A673 (cell line): Measurements from ENCODE around the gene DEGS1. TPM values are rescaled to one million over a fixed set of nuclear protein-coding genes. Genes with fewer than 3 reads are reported as not detected.

Experiments used
- BruUV-seq: library from RNA; stranded (reverse); fragments of 400-500 nt; replicated peaks from 2 replicates; lab custom pipeline; 2021; lab: Mats Ljungman, UMichigan
- CTCF ChIA-PET: fragments of 300-600 bp; sonication (Branson Sonifier 250); formaldehyde crosslinking; loops from one replicate; lab custom pipeline; 2022; ENCODE audit warnings: antibody characterized with exemption; lab: Charles Lee
- POLR2A ChIA-PET: fragments of 300-600 bp; sonication (Branson Sonifier 250); formaldehyde crosslinking; loops from one replicate; lab custom pipeline; 2022; ENCODE audit warnings: antibody characterized with exemption; ENCODE audit not compliant: low non-redundant PET; lab: Charles Lee
- DNase-seq: peaks from one replicate; pipeline ENCODE4 v3.0.0-alpha.2; 2015; ENCODE audit warnings: low spot score
- H3K27ac ChIP-seq: fragments of 200-600 bp; sonication (generic); 2 replicates; pipeline ENCODE4 v1.5.1; 2016; ENCODE audit warnings: mixed run types, low read depth, mild to moderate bottlenecking, mixed read lengths, antibody characterized with exemption, low read length; ENCODE audit not compliant: poor library complexity, severe bottlenecking
- H3K27me3 ChIP-seq: fragments of 200-600 bp; sonication (generic); replicated peaks from 2 replicates; pipeline ENCODE4 v1.6.1; 2017; ENCODE audit warnings: mixed run types, low read depth, mild to moderate bottlenecking, mixed read lengths, antibody characterized with exemption, low read length; ENCODE audit not compliant: insufficient read depth, poor library complexity
- H3K36me3 ChIP-seq: fragments of 200-600 bp; sonication (generic); 2 replicates; pipeline ENCODE4 v1.6.1; 2016; ENCODE audit warnings: mixed run types, mild to moderate bottlenecking, mixed read lengths, antibody characterized with exemption, low read length; ENCODE audit not compliant: insufficient read depth, poor library complexity, severe bottlenecking
- H3K4me1 ChIP-seq: fragments of 200-600 bp; sonication (generic); 2 replicates; pipeline ENCODE4 v1.6.1; 2017; ENCODE audit warnings: mixed run types, mild to moderate bottlenecking, mixed read lengths, antibody characterized with exemption, low read length; ENCODE audit not compliant: insufficient read depth, poor library complexity, severe bottlenecking
- H3K4me3 ChIP-seq: fragments of 200-600 bp; sonication (generic); 2 replicates; pipeline ENCODE4 v1.5.1; 2016; ENCODE audit warnings: low read depth, mixed run types, mild to moderate bottlenecking, mixed read lengths, low read length; ENCODE audit not compliant: poor library complexity, severe bottlenecking
- H3K9me3 ChIP-seq: fragments of 200-600 bp; sonication (generic); 2 replicates; pipeline ENCODE4 v1.6.1; 2016; ENCODE audit warnings: mixed run types, low read depth, mild to moderate bottlenecking, mixed read lengths, antibody characterized with exemption, low read length; ENCODE audit not compliant: poor library complexity, severe bottlenecking
- CTCF ChIP-seq: fragments of 300-800, 200-600 bp; sonication (generic); conservative IDR thresholded peaks from 2 replicates; pipeline ENCODE4 v1.5.1; 2017; ENCODE audit warnings: low read depth, mild to moderate bottlenecking, antibody characterized with exemption, low read length, moderate library complexity, mixed read lengths
- EZH2 ChIP-seq: fragments of 200-600 bp; sonication (generic); IDR thresholded peaks from 2 replicates; pipeline ENCODE4 v1.6.1; 2017; ENCODE audit warnings: borderline replicate concordance, low read depth, mild to moderate bottlenecking, mixed read lengths, antibody characterized with exemption, low read length; ENCODE audit not compliant: poor library complexity, severe bottlenecking
- intact Hi-C: fragments of 100-400 bp; cut with micrococcal nuclease; formaldehyde crosslinking; loops from one replicate; pipeline ENCODE4 v1.10.0; 2022; ENCODE audit not compliant: unreplicated experiment
- total RNA-seq: library from RNA; stranded (reverse); gene quantifications from 2 replicates; pipeline ENCODE4 v1.2.3, GENCODE V29; 2021

Gene DEGS1
- total RNA-seq, 1 experiment from 2014 or later, result 70.0 TPM

- DNase-seq, result no peak
- H3K27ac ChIP-seq, result no peak overlapping the region
- H3K4me3 ChIP-seq, result no peak overlapping the region
- no peaks in the 10 kb centered on the region for H3K36me3 ChIP-seq
- no peaks in the 10 kb centered on the region for H3K27me3 ChIP-seq
- ChIA-PET CTCF (no interaction called here), POLR2A (no interaction called here)
- H3K9me3 ChIP-seq, result no peaks in the 10 kb centered on the region
- no peak for TF ChIP-seq CTCF
- TF ChIP-seq EZH2, result no peak
- no TSS peak for BruUV-seq
- intact Hi-C loops, result no loop called here
- H3K4me1 ChIP-seq, result peaks cover 6% of the 10 kb centered on the region
Observed at GRCh38 chr1:224177356-224177999, 5.6 kb upstream of the DEGS1 start.

GRCh38 chr1:224178894-224179293 is 4.1 kb upstream of the DEGS1 start:
- intact Hi-C loops, result no loop called here
- Histone ChIP-seq H3K27ac (no peak overlapping the region), H3K4me3 (no peak overlapping the region), H3K27me3 (no peaks in the 10 kb centered on the region), H3K36me3 (no peaks in the 10 kb centered on the region), H3K9me3 (no peaks in the 10 kb centered on the region), H3K4me1 (peaks cover 7% of the 10 kb centered on the region)
- BruUV-seq, result no TSS peak
- TF ChIP-seq EZH2, result no peak
- no peak for TF ChIP-seq CTCF
- ChIA-PET CTCF (no interaction called here), POLR2A (no interaction called here)
- no peak for DNase-seq

GRCh38 chr1:224180783-224181452 is 2.1 kb upstream of the DEGS1 start:
- POLR2A ChIA-PET, result no interaction called here
- no peak for TF ChIP-seq EZH2
- TF ChIP-seq CTCF, result no peak
- H3K9me3 ChIP-seq, result no peaks in the 10 kb centered on the region
- H3K27ac ChIP-seq, result no peak overlapping the region
- DNase-seq, result no peak
- no TSS peak for BruUV-seq
- H3K4me1 ChIP-seq, result peaks cover 7% of the 10 kb centered on the region
- no peak overlapping the region for H3K4me3 ChIP-seq
- intact Hi-C loops, result no loop called here
- H3K36me3 ChIP-seq, result peaks cover 2% of the 10 kb centered on the region
- no peaks in the 10 kb centered on the region for H3K27me3 ChIP-seq
- CTCF ChIA-PET, result no interaction called here
